HCT116 (cell line): ENCODE data around the gene PSORS1C2.

Experiments
- CEBPB ChIP-seq: IDR thresholded peaks from 2 replicates; pipeline ENCODE4 v1.6.1; 2012; ENCODE audit warnings: low read depth
- POLR2A ChIP-seq: IDR thresholded peaks from 2 replicates; pipeline ENCODE4 v1.7.0; 2011; ENCODE audit warnings: borderline replicate concordance; ENCODE audit not compliant: insufficient read depth, insufficient read length; ENCODE audit errors: extremely low read depth
- POLR2AphosphoS5 ChIP-seq: IDR thresholded peaks from 2 replicates; pipeline ENCODE4 v1.6.1; 2011; ENCODE audit warnings: mild to moderate bottlenecking, low read depth, low read length, moderate library complexity
- RAD21 ChIP-seq: IDR thresholded peaks from 2 replicates; pipeline ENCODE4 v1.6.1; 2012; ENCODE audit warnings: low read depth, mild to moderate bottlenecking
- SIN3A ChIP-seq: IDR thresholded peaks from 2 replicates; pipeline ENCODE4 v1.6.1; 2012; ENCODE audit warnings: low read depth
- SRF ChIP-seq: IDR thresholded peaks from 2 replicates; pipeline ENCODE4 v1.6.1; 2012; ENCODE audit warnings: low read depth
- TF ChIP-seq, protein P1 (sequence below), 3 experiments: fragments of 200-600 bp in 1 of 3; sonication (generic) in 1 of 3; IDR thresholded peaks in 2 of 3; conservative IDR thresholded peaks in 1 of 3; 2 replicates each; pipeline ENCODE4 v1.5.1; 2012 to 2017; ENCODE audit warnings: low read depth in 2 of 3, low read length in 2 of 3, antibody characterized with exemption in 1 of 3, borderline replicate concordance in 1 of 3, control low read depth in 1 of 3, mild to moderate bottlenecking in 1 of 3, mixed read lengths in 1 of 3, mixed run types in 1 of 3, moderate library complexity in 1 of 3; ENCODE audit not compliant: insufficient read depth in 1 of 3
- TF ChIP-seq, protein P2 (sequence below): IDR thresholded peaks from 2 replicates; pipeline ENCODE4 v1.6.1; 2012

DNA sequence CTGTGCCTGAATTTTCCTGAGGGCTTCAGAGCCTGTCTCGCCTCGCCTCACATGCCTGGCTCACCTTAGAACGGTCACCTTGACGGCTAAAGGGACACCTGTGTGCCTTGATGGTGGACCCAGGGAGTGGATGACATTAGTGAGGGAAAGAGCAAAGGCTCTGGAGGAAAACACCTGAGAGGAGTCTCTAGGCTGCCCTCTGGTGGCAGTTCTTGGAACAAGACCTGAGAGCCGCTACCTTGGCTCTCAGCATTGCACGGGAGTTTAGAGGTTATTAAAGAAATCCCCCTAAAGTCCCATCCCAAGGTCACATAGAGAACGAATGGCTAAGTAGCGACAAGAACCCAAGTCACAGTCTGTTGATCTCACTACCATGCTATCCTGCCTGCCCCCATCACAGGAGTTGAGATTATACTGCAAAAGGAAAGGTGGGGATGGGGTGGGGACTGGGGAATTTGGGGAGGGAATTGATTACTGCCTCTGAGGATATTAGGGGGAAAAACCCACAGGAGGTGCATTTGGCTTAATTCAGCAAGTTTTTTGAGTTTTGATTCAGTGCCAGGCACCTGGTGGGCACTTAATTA is 10.7 kb downstream of the PSORS1C2 start:
- TF ChIP-seq, protein P1, sequence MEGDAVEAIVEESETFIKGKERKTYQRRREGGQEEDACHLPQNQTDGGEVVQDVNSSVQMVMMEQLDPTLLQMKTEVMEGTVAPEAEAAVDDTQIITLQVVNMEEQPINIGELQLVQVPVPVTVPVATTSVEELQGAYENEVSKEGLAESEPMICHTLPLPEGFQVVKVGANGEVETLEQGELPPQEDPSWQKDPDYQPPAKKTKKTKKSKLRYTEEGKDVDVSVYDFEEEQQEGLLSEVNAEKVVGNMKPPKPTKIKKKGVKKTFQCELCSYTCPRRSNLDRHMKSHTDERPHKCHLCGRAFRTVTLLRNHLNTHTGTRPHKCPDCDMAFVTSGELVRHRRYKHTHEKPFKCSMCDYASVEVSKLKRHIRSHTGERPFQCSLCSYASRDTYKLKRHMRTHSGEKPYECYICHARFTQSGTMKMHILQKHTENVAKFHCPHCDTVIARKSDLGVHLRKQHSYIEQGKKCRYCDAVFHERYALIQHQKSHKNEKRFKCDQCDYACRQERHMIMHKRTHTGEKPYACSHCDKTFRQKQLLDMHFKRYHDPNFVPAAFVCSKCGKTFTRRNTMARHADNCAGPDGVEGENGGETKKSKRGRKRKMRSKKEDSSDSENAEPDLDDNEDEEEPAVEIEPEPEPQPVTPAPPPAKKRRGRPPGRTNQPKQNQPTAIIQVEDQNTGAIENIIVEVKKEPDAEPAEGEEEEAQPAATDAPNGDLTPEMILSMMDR (IDR thresholded peaks at IDR 0.05 in 2 of 3, conservative IDR thresholded peaks at IDR 0.05 in 1 of 3; ENCODE audit: borderline replicate concordance in 1 of 3, insufficient read depth in 1 of 3, low read depth in 2 of 3, low read length in 2 of 3), result peak; percentile 62 to 89 (median 76); a peak in 5 of 6 replicates
- TF ChIP-seq POLR2AphosphoS5 (no peak), CEBPB (no peak), POLR2A (no peak), RAD21 (peak; percentile 67), SRF (no peak), SIN3A (no peak)
- TF ChIP-seq, protein P2, sequence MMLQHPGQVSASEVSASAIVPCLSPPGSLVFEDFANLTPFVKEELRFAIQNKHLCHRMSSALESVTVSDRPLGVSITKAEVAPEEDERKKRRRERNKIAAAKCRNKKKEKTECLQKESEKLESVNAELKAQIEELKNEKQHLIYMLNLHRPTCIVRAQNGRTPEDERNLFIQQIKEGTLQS, result no peak
